NT2/D1 (cell line): ENCODE results near the gene UNG.

Experiments used
- DNase-seq: peaks from one replicate; pipeline ENCODE4 v3.0.0-alpha.2; 2011; ENCODE audit warnings: low read depth, low spot score
- H3K27me3 ChIP-seq: 2 replicates; pipeline ENCODE4 v1.6.0; 2011; ENCODE audit warnings: mild to moderate bottlenecking; ENCODE audit not compliant: insufficient read length, insufficient read depth
- H3K36me3 ChIP-seq: 2 replicates; pipeline ENCODE4 v1.6.1; 2011; ENCODE audit warnings: mild to moderate bottlenecking, low read length, mixed read lengths; ENCODE audit not compliant: insufficient read depth, insufficient read length
- H3K4me1 ChIP-seq: 2 replicates; pipeline ENCODE4 v1.5.1; 2011; ENCODE audit not compliant: insufficient read depth, insufficient read length
- H3K4me3 ChIP-seq: 2 replicates; pipeline ENCODE4 v1.5.1; 2011; ENCODE audit warnings: low read depth; ENCODE audit not compliant: insufficient read length
- H3K9ac ChIP-seq: 2 replicates; pipeline ENCODE4 v1.6.0; 2011; ENCODE audit warnings: low read depth; ENCODE audit not compliant: insufficient read length
- H3K9me3 ChIP-seq: 2 replicates; pipeline ENCODE4 v1.5.1; 2011; ENCODE audit warnings: mild to moderate bottlenecking, low read length; ENCODE audit not compliant: insufficient read depth
- SUZ12 ChIP-seq: IDR thresholded peaks from 2 replicates; pipeline ENCODE4 v1.6.1; 2011; ENCODE audit not compliant: insufficient read length, insufficient read depth; ENCODE audit errors: extremely low read depth
- YY1 ChIP-seq: IDR thresholded peaks from 2 replicates; pipeline ENCODE4 v1.6.1; 2011; ENCODE audit not compliant: insufficient read length, insufficient read depth
- ZNF274 ChIP-seq: IDR thresholded peaks from 2 replicates; pipeline ENCODE4 v1.6.1; 2011; ENCODE audit warnings: mild to moderate bottlenecking, low read depth, low read length

The UNG gene

DNA sequence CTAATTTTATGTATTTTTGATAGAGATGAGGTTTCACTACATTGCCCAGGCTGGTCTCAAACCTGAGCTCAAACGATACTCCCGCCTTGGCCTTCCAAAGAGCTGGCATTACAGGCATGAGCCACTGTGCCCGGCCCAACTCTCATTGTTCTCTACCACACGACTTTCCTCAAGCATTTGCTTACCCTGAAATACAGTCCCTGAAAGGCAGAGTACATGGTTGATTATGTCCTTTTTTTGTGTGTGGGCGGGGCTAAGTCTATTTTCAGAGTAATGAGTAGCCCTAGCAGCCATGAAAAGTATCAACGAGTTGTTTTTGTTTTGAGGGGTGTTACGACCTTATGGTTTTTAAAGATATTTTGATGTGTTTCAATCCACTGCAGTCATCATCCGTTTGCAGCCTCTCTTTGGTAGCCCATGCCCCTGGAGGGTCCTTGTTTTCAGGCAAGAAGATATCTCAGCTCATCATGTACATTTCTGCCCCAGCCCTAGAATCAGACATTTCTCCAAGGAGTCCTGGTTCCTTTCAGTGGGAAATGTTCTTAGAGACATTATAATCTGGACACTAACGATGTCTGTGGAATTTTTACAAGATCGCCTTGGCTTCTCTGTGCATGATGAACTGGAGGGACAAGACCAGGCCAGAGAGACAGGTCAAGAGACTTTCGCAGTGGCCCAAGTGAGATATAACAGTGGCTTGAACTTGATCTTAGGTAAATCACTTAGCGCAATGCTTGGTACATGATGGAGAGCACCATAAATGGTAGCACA, 27.7 kb downstream of the UNG start:
- H3K36me3 ChIP-seq, result no peaks in the 10 kb centered on the region

DNA sequence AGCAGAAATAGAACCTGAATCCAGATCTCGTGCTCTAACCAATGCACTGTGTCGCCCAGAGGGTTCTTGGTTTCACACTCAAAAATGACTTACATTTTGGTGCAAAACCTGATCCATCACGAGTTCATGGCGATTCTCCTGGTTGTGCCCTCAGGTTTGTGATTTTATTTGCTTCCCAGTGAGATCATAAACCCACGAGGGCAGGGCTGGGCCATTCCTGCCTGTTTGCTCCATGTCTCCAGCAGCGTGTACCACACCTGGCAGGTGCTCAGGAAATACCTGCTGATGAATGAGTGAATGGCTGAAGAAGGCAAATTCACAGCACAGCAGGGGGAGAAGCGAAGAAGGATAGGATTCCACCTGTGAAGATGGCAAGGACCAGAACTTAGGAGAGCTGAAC, 28.4 kb downstream of the UNG start:
- Histone ChIP-seq H3K36me3 (no peaks in the 10 kb centered on the region), H3K9ac (no peak overlapping the region), H3K4me3 (no peak overlapping the region), H3K9me3 (no peaks in the 10 kb centered on the region), H3K4me1 (peaks cover 1% of the 10 kb centered on the region), H3K27me3 (no peaks in the 10 kb centered on the region)
- no peak for DNase-seq
- no peak for TF ChIP-seq SUZ12

More for the DNA sequence above, 27.7 kb downstream of the UNG start:
- TF ChIP-seq ZNF274 (no peak), YY1 (no peak), SUZ12 (no peak)
- no peaks in the 10 kb centered on the region for H3K9me3 ChIP-seq
- no peaks in the 10 kb centered on the region for H3K27me3 ChIP-seq
- H3K4me1 ChIP-seq, result no peaks in the 10 kb centered on the region
- no peak overlapping the region for H3K9ac ChIP-seq
- DNase-seq, result no peak
- no peak overlapping the region for H3K4me3 ChIP-seq

DNA sequence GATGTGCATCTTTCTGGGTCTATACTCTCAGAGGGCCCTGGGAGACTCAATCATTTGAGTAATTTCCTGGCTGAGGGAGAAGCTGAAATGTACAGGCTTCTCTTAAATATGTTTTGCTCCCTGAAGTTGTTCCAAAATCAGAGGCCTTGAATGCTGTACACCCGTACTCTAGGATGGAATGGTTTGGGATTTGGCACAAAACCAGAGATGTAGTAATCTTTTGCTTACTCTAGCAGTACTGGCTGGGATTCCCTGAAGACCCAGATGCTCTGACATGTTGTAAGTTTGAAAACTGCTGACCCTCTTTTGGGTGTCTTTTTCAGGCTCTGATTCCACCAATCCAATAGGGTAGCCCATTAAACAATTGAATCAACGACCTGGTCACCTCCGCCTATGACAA, 29.4 kb downstream of the UNG start:
- H3K9ac ChIP-seq, result no peak overlapping the region
- TF ChIP-seq YY1 (no peak), ZNF274 (no peak), SUZ12 (no peak)
- no peak overlapping the region for H3K4me3 ChIP-seq
- no peaks in the 10 kb centered on the region for H3K36me3 ChIP-seq
- peaks cover 5% of the 10 kb centered on the region for H3K4me1 ChIP-seq
- DNase-seq, result no peak
- H3K27me3 ChIP-seq, result no peaks in the 10 kb centered on the region
- no peaks in the 10 kb centered on the region for H3K9me3 ChIP-seq

DNA sequence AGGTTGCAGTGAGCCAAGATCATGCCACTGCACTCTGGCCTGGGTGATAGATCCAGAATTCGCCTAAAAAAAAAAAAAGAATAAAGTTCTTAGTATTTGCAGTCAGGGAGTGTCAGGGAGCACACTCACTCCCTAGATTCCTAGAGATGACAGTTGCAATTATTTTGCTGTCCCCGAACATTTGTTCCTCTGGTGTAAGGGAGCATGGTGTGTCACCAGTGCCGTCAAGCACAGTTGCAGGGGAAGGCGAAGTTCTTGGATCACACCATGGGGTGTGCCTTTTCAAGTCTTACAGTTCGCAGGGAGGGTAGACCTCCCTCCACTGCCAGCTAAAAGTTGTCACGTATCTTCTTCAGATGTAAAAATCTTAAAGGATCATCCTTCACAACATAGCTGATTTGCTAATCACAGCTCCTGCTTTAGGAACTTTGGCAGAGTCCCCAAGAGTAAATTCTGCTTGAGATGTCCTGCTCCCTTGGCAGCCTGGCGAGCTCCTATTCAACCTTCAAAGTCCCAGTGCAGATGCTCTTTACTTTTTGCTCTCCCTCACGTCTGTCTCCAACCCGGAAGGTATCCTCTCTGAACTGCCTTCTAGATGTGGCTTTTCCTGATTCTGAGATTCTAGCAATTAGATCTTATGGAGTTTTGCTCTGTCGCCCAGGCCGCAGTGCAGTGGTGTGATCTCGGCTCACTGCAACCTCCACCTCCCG, 30.3 kb downstream of the UNG start:
- Histone ChIP-seq H3K27me3 (no peaks in the 10 kb centered on the region), H3K4me1 (peaks cover 5% of the 10 kb centered on the region), H3K9ac (no peak overlapping the region), H3K4me3 (no peak overlapping the region), H3K9me3 (no peaks in the 10 kb centered on the region), H3K36me3 (no peaks in the 10 kb centered on the region)
- TF ChIP-seq ZNF274, result no peak
- TF ChIP-seq YY1, result no peak
- TF ChIP-seq SUZ12, result no peak
- DNase-seq, result no peak

DNA sequence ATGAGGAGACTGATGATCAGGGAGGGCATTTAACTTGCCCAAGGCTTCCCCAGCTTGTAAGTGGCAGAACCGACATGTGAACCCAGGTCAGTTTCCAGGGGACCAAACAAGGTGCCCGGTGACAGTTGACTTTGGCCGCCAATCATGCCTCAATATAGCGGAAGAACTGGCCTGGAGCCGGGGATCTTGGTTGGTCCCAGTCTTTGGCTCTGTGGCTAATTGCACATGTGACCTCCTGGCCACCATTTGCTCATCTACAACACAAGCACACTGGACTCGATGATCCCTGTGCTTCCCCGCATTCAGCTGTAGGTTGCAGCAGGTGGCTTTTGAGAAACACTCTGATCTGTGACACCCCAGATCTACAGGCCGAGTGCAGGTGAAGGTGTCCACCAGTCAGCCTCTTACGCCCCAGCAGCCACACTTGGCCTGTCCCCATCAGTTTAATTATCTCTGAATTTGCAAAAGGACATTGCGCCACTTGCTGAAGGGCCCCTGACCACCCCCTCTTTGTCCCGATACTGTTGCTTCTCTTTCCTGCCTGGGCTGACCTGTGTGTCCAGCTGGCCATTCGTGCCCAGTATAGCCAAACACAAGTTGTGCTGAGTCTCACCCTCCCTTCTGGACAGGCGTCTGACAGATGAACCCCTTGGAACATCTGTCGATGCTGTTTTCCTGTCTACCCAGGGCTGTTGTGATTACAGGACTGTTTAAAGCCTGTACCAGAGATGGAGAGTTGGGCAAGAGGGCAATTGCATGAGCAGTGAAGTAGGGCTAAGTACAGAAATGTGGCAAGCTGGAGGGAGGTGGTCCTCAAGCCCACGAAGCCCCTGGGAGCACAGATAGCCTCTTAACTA, 33.1 kb downstream of the UNG start:
- Histone ChIP-seq H3K36me3 (no peaks in the 10 kb centered on the region), H3K9ac (no peak overlapping the region), H3K4me3 (no peak overlapping the region), H3K4me1 (peaks cover 5% of the 10 kb centered on the region), H3K27me3 (no peaks in the 10 kb centered on the region), H3K9me3 (no peaks in the 10 kb centered on the region)
- DNase-seq, result no peak
- TF ChIP-seq YY1, result no peak
- TF ChIP-seq ZNF274, result no peak
- no peak for TF ChIP-seq SUZ12

DNA sequence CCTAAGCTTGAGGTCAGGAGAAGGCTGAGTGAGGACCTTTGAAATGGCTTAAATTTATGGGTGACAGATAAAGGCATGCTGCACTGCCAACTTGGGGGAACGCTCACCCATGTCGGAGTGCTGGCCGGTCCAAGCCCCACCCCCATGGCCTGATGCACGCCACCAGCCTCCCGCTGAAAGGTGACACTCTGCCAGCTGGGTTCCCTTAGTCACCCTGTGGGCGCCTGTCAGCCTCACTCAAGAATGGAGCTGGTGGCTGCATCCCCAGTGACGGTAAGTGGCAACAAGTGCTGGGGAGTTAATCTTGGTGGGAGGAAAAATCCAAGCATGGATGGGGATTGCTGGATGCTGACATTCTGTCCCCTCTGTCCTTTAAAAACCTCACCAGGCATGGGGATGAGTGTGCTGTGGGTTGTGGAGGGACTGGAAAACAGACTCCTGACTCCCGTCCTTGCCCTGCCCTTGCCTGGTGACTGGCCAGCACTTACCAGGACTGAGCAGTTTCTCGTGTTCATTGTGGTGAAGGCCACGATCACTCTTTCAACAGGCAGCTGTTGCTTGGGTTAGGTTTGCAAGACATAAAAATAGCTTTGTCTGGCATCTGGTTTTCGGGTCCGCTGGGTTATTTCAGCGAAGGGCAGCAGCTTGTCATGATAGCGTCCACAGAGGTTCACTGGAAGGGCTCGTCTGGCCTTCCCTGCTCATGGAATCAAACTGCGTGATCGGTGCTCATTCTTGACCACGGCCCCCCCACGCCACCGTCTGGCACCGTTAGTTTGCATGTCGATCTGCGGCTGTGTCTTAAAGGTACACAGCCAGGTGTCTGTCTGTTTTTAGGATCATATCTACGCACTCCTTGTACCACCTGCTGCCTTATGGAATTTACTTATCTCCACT, 34.0 kb downstream of the UNG start:
- Histone ChIP-seq H3K36me3 (no peaks in the 10 kb centered on the region), H3K4me3 (no peak overlapping the region), H3K9ac (no peak overlapping the region), H3K9me3 (no peaks in the 10 kb centered on the region), H3K4me1 (peaks cover 5% of the 10 kb centered on the region), H3K27me3 (no peaks in the 10 kb centered on the region)
- TF ChIP-seq YY1, result no peak
- TF ChIP-seq ZNF274, result no peak
- TF ChIP-seq SUZ12, result no peak
- DNase-seq, result no peak
